GM21737 (cell line): ENCODE measurements around the gene RAB28.

Experiments used
- ATAC-seq: cut with Tn5 transposase; IDR thresholded peaks from one replicate; pipeline ENCODE4 v1.9.1; 2021; ENCODE audit warnings: mild to moderate bottlenecking, moderate library complexity; ENCODE audit not compliant: unreplicated experiment

Gene RAB28

GRCh38 chr4:13511101-13511500 is 27.0 kb upstream of the RAB28 start:
- no peak for ATAC-seq

GRCh38 chr4:13509442-13509841 is 25.3 kb upstream of the RAB28 start:
- no peak for ATAC-seq

GRCh38 chr4:13504374-13504773 is 20.2 kb upstream of the RAB28 start:
- ATAC-seq: no peak

GRCh38 chr4:13498469-13498868 is 14.3 kb upstream of the RAB28 start:
- ATAC-seq: no peak

GRCh38 chr4:13496605-13497004 is 12.5 kb upstream of the RAB28 start:
- no peak for ATAC-seq

GRCh38 chr4:13495753-13496152 is 11.6 kb upstream of the RAB28 start:
- ATAC-seq: no peak

- ATAC-seq: no peak
These were observed 9.7 kb upstream of the RAB28 start for GRCh38 chr4:13493793-13494192.

- ATAC-seq: no peak
These were observed 8.6 kb upstream of the RAB28 start for GRCh38 chr4:13492747-13493146.

- ATAC-seq: peak; percentile 24
These were observed 645 bp upstream of the RAB28 start for GRCh38 chr4:13484749-13485221.

GRCh38 chr4:13483768-13484121 is 395 bp downstream of the RAB28 start:
- peak; percentile 15 for ATAC-seq

- peak; percentile 0 for ATAC-seq
These were observed 888 bp downstream of the RAB28 start for GRCh38 chr4:13483136-13483767.

GRCh38 chr4:13481569-13481968 is 2.6 kb downstream of the RAB28 start:
- ATAC-seq: no peak

GRCh38 chr4:13478707-13479106 is 5.4 kb downstream of the RAB28 start:
- no peak for ATAC-seq

- ATAC-seq: no peak
These were observed 6.0 kb downstream of the RAB28 start for GRCh38 chr4:13478131-13478530.

- ATAC-seq: no peak
These were observed 7.2 kb downstream of the RAB28 start for GRCh38 chr4:13476915-13477314.

GRCh38 chr4:13476152-13476551 is 8.0 kb downstream of the RAB28 start:
- ATAC-seq: no peak

- no peak for ATAC-seq
These were observed 12.7 kb downstream of the RAB28 start for GRCh38 chr4:13471400-13471799.

- no peak for ATAC-seq
These were observed 13.8 kb downstream of the RAB28 start for GRCh38 chr4:13470379-13470778.

GRCh38 chr4:13464973-13465372 is 19.2 kb downstream of the RAB28 start:
- ATAC-seq: no peak

GRCh38 chr4:13464543-13464942 is 19.6 kb downstream of the RAB28 start:
- ATAC-seq: no peak

GRCh38 chr4:13461191-13461905 is 22.8 kb downstream of the RAB28 start:
- ATAC-seq: no peak

GRCh38 chr4:13455411-13455810 is 28.7 kb downstream of the RAB28 start:
- no peak for ATAC-seq

GRCh38 chr4:13454786-13455185 is 29.4 kb downstream of the RAB28 start:
- no peak for ATAC-seq
